Stimulated activated effector memory CD8-positive, alpha-beta T cell treated with anti-CD3 and anti-CD28 coated beads, Interleukin-12 subunit alpha, Interleukin-12 subunit beta, amount 100 ng/mL, for 72 hours (primary cell): ENCODE data around the gene CDH22.

Experiments
- ATAC-seq: fragments of 150-1000 bp; cut with Tn5 transposase; 2 replicates; pipeline ENCODE4 v1.10.0; 2021
- DNase-seq, 2 donors: peaks; one replicate each; pipeline ENCODE4 v3.0.0; 2021 to 2022; ENCODE audit warnings: low spot score in 2 of 2
- H3K27ac Mint-ChIP-seq: one replicate; pipeline ENCODE4 v1.8.0; 2022; ENCODE audit warnings: mild to moderate bottlenecking, mixed read lengths
- H3K36me3 Mint-ChIP-seq: one replicate; pipeline ENCODE4 v1.8.0; 2022; ENCODE audit warnings: mild to moderate bottlenecking, mixed read lengths
- H3K4me1 Mint-ChIP-seq: one replicate; pipeline ENCODE4 v1.8.0; 2022; ENCODE audit warnings: mixed read lengths
- H3K4me3 Mint-ChIP-seq: one replicate; pipeline ENCODE4 v1.8.0; 2022; ENCODE audit warnings: mild to moderate bottlenecking, mixed read lengths
- H3K9me3 Mint-ChIP-seq: one replicate; pipeline ENCODE4 v1.8.0; 2022; ENCODE audit warnings: mixed read lengths

Gene CDH22

GRCh38 chr20:46150943-46151342, 157.4 kb downstream of the CDH22 start:
- H3K36me3 Mint-ChIP-seq = no peaks in the 10 kb centered on the region
- no peak for DNase-seq
- ATAC-seq = no peak
- no peak overlapping the region for H3K4me3 Mint-ChIP-seq
- no peaks in the 10 kb centered on the region for H3K9me3 Mint-ChIP-seq
- no peaks in the 10 kb centered on the region for H3K4me1 Mint-ChIP-seq
- no peak overlapping the region for H3K27ac Mint-ChIP-seq

- DNase-seq (no peak), ATAC-seq (no peak)
- Mint-ChIP-seq H3K36me3 (no peaks in the 10 kb centered on the region), H3K4me1 (no peaks in the 10 kb centered on the region), H3K9me3 (no peaks in the 10 kb centered on the region), H3K4me3 (no peak overlapping the region), H3K27ac (no peak overlapping the region)
Measured at GRCh38 chr20:46148313-46149208, 159.7 kb downstream of the CDH22 start.

GRCh38 chr20:46145713-46146112, 162.6 kb downstream of the CDH22 start:
- no peak overlapping the region for H3K27ac Mint-ChIP-seq

DNA sequence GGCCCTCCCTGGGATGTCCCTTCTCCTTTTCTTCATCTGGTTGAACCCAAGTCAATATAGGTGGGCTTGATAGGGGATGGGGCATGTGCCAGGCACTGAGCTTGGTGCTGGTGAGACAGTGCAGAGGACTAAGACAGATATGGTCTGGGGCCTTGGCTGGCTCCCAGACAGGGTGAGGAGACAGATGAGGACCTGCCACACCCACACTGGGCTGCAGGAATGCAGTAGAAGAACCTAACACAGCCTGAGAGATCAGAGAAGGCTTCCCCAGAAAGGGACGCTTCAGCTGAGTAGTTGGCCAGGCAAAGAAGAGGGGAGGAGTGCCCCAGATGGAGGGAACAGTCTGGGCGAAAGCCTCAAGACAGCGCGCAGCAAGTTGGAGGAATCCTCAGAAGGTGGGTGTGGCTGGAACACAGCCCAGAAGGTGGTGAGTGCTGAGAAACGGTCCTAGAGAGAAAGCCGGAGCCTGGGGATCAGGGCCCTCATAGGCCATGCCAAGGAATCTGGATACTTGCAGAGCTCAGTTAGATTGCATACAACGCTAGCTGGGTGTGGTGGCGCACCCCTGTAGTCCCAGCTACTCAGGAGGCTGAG, 163.8 kb downstream of the CDH22 start:
- Mint-ChIP-seq H3K27ac (no peak overlapping the region), H3K4me1 (no peaks in the 10 kb centered on the region), H3K4me3 (no peak overlapping the region), H3K36me3 (no peaks in the 10 kb centered on the region), H3K9me3 (no peaks in the 10 kb centered on the region)
- DNase-seq (no peak), ATAC-seq (no peak)

More at GRCh38 chr20:46145713-46146112, 162.6 kb downstream of the CDH22 start:
- Mint-ChIP-seq H3K9me3 (no peaks in the 10 kb centered on the region), H3K36me3 (no peaks in the 10 kb centered on the region), H3K4me1 (no peaks in the 10 kb centered on the region), H3K4me3 (no peak overlapping the region)
- ATAC-seq (no peak), DNase-seq (no peak)

DNA sequence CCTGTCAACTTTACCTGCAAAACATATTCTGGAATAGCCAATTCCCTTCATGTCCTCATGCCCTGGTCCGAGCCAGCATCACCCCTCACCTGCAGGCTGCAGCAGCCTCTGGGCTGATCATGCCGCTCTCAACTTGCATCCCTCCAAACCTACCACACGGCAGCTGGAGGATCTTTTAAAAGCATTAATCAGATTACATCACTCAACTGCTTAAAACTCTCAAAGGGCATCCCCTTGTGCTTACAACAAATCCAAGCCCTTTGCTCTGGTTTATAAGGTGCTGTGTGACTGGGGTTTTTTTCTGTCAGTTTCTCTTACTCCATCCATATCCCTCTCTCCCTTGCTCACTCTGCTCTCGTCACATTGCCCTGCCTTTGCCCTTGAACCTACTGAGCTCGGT, 166.2 kb downstream of the CDH22 start:
- Mint-ChIP-seq H3K36me3 (no peaks in the 10 kb centered on the region), H3K9me3 (no peaks in the 10 kb centered on the region), H3K4me1 (no peaks in the 10 kb centered on the region), H3K27ac (no peak overlapping the region), H3K4me3 (no peak overlapping the region)
- DNase-seq = no peak
- no peak for ATAC-seq

- Mint-ChIP-seq H3K27ac (no peak overlapping the region), H3K9me3 (no peaks in the 10 kb centered on the region), H3K4me3 (no peak overlapping the region), H3K36me3 (no peaks in the 10 kb centered on the region), H3K4me1 (no peaks in the 10 kb centered on the region)
- no peak for ATAC-seq
- no peak for DNase-seq
Measured at GRCh38 chr20:46139908-46140482, 168.3 kb downstream of the CDH22 start.

DNA sequence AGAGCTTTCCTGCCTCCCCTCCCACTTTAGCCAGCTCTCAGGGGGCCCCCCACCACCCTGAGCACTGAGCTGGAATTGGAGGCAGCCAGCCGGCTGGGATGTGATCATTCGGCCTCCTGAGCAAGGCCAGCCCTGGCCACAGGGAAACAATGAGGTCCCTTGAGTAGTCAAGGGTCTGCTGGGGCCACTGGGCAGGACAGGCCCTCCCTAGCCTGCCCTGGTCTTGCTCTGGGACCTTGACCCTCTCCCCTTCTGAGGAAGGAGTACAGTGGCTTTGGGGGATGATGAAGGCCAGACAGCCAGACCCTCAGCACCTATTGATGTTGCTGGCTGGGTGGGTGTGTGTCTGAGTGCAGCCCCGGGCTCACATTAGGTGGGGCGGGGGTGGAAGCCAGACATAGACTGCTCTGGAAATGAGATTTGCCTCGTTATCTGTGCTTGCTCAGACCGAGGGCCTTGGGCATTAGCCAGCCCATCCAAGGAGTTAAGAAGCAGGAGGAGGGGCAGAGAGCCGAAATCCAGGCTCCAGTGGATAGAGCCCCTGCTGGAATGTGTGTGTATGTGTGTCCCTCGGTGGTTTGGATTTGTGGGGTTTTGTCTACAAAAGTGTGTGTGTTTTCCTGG, 168.9 kb downstream of the CDH22 start:
- Mint-ChIP-seq H3K36me3 (no peaks in the 10 kb centered on the region), H3K4me3 (no peak overlapping the region), H3K4me1 (no peaks in the 10 kb centered on the region), H3K27ac (no peak overlapping the region), H3K9me3 (no peaks in the 10 kb centered on the region)
- DNase-seq (no peak), ATAC-seq (no peak)

DNA sequence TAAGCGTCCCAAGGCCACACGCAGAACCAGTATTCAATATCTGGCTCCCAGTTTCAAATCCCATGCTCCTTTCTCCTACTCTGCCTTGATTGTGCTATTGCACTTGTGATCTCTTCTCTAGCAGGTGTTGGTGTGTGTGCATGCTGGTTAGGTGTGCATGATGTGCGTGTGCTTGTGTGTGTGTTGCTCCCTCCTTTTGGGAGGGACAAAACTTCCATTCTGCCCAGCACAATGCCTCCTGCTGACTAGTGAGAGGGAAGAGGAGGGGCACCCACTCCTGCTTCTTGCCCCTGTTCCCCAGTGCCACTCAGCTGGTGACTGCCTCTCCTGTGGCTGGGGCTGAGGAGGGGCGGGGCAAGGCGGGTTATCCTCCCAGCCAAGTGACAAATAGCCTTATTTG, 170.5 kb downstream of the CDH22 start:
- no peaks in the 10 kb centered on the region for H3K9me3 Mint-ChIP-seq

GRCh38 chr20:46135856-46136633, 172.3 kb downstream of the CDH22 start:
- ATAC-seq = no peak
- Mint-ChIP-seq H3K9me3 (no peaks in the 10 kb centered on the region), H3K27ac (peak overlapping the region; percentile 10)

More for the DNA sequence above, 170.5 kb downstream of the CDH22 start:
- Mint-ChIP-seq H3K27ac (no peak overlapping the region), H3K36me3 (no peaks in the 10 kb centered on the region), H3K4me1 (peaks cover 2% of the 10 kb centered on the region), H3K4me3 (no peak overlapping the region)
- no peak for DNase-seq
- no peak for ATAC-seq

GRCh38 chr20:46134716-46135115, 173.6 kb downstream of the CDH22 start:
- no peaks in the 10 kb centered on the region for H3K9me3 Mint-ChIP-seq
- ATAC-seq = no peak
- no peaks in the 10 kb centered on the region for H3K36me3 Mint-ChIP-seq
- no peak overlapping the region for H3K27ac Mint-ChIP-seq
- peaks cover 6% of the 10 kb centered on the region for H3K4me1 Mint-ChIP-seq
- no peak overlapping the region for H3K4me3 Mint-ChIP-seq
- no peak for DNase-seq

More at GRCh38 chr20:46135856-46136633, 172.3 kb downstream of the CDH22 start:
- no peaks in the 10 kb centered on the region for H3K36me3 Mint-ChIP-seq
- DNase-seq = no peak
- H3K4me3 Mint-ChIP-seq = no peak overlapping the region
- peaks cover 6% of the 10 kb centered on the region for H3K4me1 Mint-ChIP-seq

DNA sequence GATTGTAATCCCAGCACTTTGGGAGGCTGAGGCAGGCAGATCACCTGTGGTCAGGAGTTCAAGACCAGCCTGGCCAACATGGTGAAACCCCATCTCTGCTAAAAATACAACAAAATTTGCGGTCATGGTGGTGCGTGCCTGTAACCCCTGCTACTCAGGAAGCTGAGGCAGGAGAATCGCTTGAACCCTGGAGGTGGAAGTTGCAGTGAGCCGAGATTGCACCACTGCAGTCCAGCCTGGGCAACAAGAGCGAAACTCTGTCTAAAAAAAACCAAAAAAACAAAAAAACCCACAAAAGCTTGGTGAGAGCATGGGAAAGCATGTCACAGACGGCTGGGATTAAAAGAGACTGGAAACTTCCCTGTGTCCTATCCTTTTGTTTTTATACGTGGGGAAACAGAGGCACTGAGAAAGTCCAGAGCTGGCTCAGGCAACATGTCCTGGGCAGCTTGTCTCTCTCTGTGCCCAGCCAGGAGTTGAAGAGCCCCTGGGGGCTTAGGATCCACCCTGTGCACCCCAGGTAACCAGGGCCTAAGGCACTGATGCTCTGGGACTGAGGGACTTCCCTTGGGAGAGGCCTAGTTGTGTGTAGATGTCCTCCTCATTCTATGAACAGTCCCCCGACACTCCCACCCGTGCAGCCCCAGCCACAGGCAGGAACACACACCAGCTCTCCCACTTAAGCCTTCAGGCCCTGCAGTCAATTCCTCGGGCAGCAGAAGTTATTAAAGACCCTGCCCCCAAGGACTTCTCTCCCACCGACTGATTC, 174.2 kb downstream of the CDH22 start:
- DNase-seq (no peak), ATAC-seq (no peak)
- Mint-ChIP-seq H3K4me1 (peaks cover 6% of the 10 kb centered on the region), H3K27ac (no peak overlapping the region), H3K9me3 (no peaks in the 10 kb centered on the region), H3K36me3 (no peaks in the 10 kb centered on the region), H3K4me3 (no peak overlapping the region)

- peak; percentile 56 to 82 for DNase-seq
- Mint-ChIP-seq H3K27ac (no peak overlapping the region), H3K4me1 (peaks cover 6% of the 10 kb centered on the region)
Measured at GRCh38 chr20:46132705-46133120, 175.6 kb downstream of the CDH22 start.

DNA sequence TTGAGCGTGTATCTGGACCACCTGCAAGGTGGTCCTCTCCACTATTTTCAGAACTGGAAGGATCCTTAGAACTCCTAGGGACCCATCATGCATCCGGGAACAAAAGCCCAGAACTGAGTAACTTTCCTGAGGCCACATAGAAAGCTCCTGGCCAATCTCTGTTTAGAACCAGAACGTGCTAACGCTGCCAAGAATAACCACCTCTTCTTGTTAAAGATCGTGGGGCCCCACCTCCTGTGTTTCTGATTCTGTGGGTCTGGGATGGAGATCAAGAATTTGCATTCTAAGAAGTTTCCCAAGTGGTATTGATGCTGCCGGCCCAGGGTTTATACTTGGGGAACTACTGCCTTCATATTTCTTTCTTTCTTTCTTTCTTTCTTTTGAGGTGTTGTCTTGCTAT, 176.9 kb downstream of the CDH22 start:
- peaks cover 6% of the 10 kb centered on the region for H3K36me3 Mint-ChIP-seq
- no peak overlapping the region for H3K27ac Mint-ChIP-seq
- H3K4me3 Mint-ChIP-seq = no peak overlapping the region
- DNase-seq (no peak), ATAC-seq (no peak)
- no peaks in the 10 kb centered on the region for H3K9me3 Mint-ChIP-seq
- H3K4me1 Mint-ChIP-seq = peaks cover 6% of the 10 kb centered on the region

More at GRCh38 chr20:46132705-46133120, 175.6 kb downstream of the CDH22 start:
- Mint-ChIP-seq H3K9me3 (no peaks in the 10 kb centered on the region), H3K4me3 (no peak overlapping the region), H3K36me3 (peaks cover 3% of the 10 kb centered on the region)
- peak; percentile 83 for ATAC-seq

DNA sequence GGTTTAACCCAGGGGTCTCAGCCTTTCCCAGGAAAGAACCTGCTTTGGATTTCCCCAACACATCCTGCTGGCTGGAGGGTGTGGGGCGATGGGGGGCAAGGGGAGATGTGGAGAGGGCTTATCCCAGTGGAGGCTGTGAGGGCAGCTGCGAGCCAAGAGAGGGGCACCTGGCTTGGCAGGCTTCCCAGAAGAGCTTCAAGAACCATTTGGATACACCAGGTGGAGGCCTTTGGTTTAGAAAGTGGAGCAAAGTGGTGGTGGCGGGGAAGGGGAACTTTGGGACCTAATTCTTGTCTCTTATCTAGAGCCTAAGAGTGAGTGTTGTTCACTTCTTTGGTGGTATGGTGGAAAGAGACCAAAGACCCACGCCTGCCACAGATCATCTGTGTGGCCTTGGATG, 177.8 kb downstream of the CDH22 start:
- no peak for DNase-seq
- H3K36me3 Mint-ChIP-seq = peaks cover 10% of the 10 kb centered on the region
- no peak overlapping the region for H3K4me3 Mint-ChIP-seq
- H3K4me1 Mint-ChIP-seq = peaks cover 6% of the 10 kb centered on the region
- H3K27ac Mint-ChIP-seq = no peak overlapping the region
- H3K9me3 Mint-ChIP-seq = no peaks in the 10 kb centered on the region
- no peak for ATAC-seq
